Measurements from ENCODE around the gene KCNA5. TPM values are rescaled to one million over a fixed set of nuclear protein-coding genes. Genes with fewer than 3 reads are reported as not detected.
A peak's percentile ranks its signal among the peaks of the same experiment; 100 is the strongest.

Gene KCNA5
- total and polyA plus RNA-seq, 2 donors (not counting 1 experiment from before 2014, with no cell fraction given), result not detected

DNA sequence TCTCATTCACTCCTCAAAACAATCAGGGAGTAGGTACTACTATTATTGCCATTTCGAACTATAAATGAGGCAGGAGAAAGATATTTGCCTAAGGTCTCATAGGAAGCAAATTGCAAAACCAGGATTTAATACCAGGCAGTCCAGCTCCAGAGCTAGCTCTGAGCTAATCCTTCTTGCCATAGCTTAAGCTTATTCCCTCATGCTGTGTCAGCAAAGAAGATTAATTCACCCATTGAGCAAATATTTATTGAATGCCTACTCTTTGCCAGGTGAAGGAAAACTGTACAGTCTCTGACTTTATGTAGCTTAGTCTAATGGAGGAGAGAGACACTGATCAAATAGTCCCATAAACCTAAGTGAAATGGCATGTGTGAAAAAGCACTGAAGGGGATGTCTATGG lies 19.5 kb downstream of the KCNA5 start:
- no peaks in the 10 kb centered on the region for H3K36me3 ChIP-seq (ENCODE audit: control insufficient read depth, insufficient read depth, low read length)
- no peak overlapping the region for H3K4me3 ChIP-seq (replicated peaks in 1 of 4; ENCODE audit: control extremely low read depth in 1 of 4, insufficient read depth in 1 of 4, low read depth in 3 of 4, low read length in 4 of 4)
- no peaks in the 10 kb centered on the region for H3K9me3 ChIP-seq (ENCODE audit: control insufficient read depth, insufficient read depth, low read depth, low read length)
- H4K20me1 ChIP-seq (ENCODE audit: control insufficient read depth, extremely low read depth, insufficient read depth, low read length), result no peaks in the 10 kb centered on the region
- H3K79me2 ChIP-seq (ENCODE audit: control insufficient read depth, insufficient read depth, low read length), result no peaks in the 10 kb centered on the region
- H3K4me2 ChIP-seq (ENCODE audit: extremely low read depth, insufficient read depth, low read length), result no peak overlapping the region
- no peaks in the 10 kb centered on the region for H3K4me1 ChIP-seq (ENCODE audit: control insufficient read depth, extremely low read depth, insufficient read depth, low read length)
- no peak for DNase-seq (ENCODE audit: low read depth in 2 of 2)
- TF ChIP-seq, protein P1, sequence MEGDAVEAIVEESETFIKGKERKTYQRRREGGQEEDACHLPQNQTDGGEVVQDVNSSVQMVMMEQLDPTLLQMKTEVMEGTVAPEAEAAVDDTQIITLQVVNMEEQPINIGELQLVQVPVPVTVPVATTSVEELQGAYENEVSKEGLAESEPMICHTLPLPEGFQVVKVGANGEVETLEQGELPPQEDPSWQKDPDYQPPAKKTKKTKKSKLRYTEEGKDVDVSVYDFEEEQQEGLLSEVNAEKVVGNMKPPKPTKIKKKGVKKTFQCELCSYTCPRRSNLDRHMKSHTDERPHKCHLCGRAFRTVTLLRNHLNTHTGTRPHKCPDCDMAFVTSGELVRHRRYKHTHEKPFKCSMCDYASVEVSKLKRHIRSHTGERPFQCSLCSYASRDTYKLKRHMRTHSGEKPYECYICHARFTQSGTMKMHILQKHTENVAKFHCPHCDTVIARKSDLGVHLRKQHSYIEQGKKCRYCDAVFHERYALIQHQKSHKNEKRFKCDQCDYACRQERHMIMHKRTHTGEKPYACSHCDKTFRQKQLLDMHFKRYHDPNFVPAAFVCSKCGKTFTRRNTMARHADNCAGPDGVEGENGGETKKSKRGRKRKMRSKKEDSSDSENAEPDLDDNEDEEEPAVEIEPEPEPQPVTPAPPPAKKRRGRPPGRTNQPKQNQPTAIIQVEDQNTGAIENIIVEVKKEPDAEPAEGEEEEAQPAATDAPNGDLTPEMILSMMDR (conservative IDR thresholded peaks at IDR 0.05 in 1 of 2, IDR thresholded peaks at IDR 0.05 in 1 of 2; ENCODE audit: low read depth in 1 of 2, low read length in 2 of 2), result no peak
- no peak for TF ChIP-seq EZH2 (IDR thresholded peaks at IDR 0.05; ENCODE audit: low read length, missing control alignments)
- no peak overlapping the region for H2AFZ ChIP-seq (ENCODE audit: low read length)
- no peak overlapping the region for H3K9ac ChIP-seq (ENCODE audit: insufficient read depth, low read length)
- H3K27me3 ChIP-seq (ENCODE audit: control insufficient read depth, insufficient read depth, low read length), result peaks cover 17% of the 10 kb centered on the region
- no peak overlapping the region for H3K27ac ChIP-seq (ENCODE audit: insufficient read depth, low read length)

DNA sequence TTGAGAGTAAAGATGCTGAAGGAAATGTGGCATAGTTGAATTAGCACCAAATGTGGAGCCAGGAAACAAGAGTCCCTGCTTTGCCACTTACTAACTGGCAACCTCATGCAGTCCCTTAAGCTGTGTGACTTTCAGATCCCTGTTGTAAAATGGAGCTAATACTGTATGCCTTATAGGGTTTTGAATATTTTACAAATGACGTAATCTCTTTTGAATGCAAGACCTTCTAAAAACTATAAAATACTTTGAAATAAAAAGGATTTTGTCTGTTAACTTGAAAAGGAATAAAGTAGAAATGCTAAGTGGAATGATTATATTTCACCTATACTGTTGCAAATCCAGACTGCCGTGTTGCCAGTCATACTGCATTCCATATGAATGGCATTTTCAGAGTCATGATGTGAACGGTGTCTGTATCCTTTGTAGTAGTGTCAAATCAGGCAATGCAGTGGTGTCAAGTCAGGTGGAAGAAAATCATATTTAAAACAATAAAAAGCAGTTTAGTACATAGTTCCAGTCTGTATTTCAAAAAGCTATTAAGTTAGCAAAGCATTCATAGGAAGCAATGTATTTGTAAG lies 21.3 kb downstream of the KCNA5 start:
- no peak for TF ChIP-seq EZH2 (IDR thresholded peaks at IDR 0.05; ENCODE audit: low read length, missing control alignments)
- TF ChIP-seq, protein P1 (conservative IDR thresholded peaks at IDR 0.05 in 1 of 2, IDR thresholded peaks at IDR 0.05 in 1 of 2; ENCODE audit: low read depth in 1 of 2, low read length in 2 of 2), result no peak
- no peak overlapping the region for H3K4me2 ChIP-seq (ENCODE audit: extremely low read depth, insufficient read depth, low read length)
- no peak overlapping the region for H2AFZ ChIP-seq (ENCODE audit: low read length)
- H3K4me1 ChIP-seq (ENCODE audit: control insufficient read depth, extremely low read depth, insufficient read depth, low read length), result no peaks in the 10 kb centered on the region
- no peak overlapping the region for H3K27ac ChIP-seq (ENCODE audit: insufficient read depth, low read length)
- no peak overlapping the region for H3K9ac ChIP-seq (ENCODE audit: insufficient read depth, low read length)
- H3K9me3 ChIP-seq (ENCODE audit: control insufficient read depth, insufficient read depth, low read depth, low read length), result no peaks in the 10 kb centered on the region
- DNase-seq (ENCODE audit: low read depth in 2 of 2), result no peak
- no peak overlapping the region for H3K4me3 ChIP-seq (replicated peaks in 1 of 4; ENCODE audit: control extremely low read depth in 1 of 4, insufficient read depth in 1 of 4, low read depth in 3 of 4, low read length in 4 of 4)
- no peaks in the 10 kb centered on the region for H4K20me1 ChIP-seq (ENCODE audit: control insufficient read depth, extremely low read depth, insufficient read depth, low read length)
- peaks cover 15% of the 10 kb centered on the region for H3K27me3 ChIP-seq (ENCODE audit: control insufficient read depth, insufficient read depth, low read length)
- no peaks in the 10 kb centered on the region for H3K79me2 ChIP-seq (ENCODE audit: control insufficient read depth, insufficient read depth, low read length)
- no peaks in the 10 kb centered on the region for H3K36me3 ChIP-seq (ENCODE audit: control insufficient read depth, insufficient read depth, low read length)

DNA sequence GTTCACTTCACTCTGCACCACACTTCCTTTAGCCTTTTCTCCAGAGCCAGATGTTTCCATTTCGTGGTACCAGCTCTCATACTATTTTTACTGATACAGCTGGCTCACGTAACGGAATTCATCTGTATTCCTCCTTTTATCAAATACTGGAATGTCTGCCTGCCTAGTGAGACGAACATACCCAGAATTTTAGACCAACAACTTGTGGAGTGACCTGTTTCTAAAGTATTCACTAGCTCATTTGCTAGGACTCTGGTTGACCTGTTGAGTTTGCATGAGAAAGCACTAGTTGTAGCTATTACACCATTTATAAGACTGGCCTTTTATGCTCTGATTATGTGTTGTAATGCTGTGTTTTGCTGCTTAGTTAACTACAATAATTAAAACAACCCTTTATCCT lies 22.6 kb downstream of the KCNA5 start:
- peak in 1 of 2 donors; percentile 50 for DNase-seq (ENCODE audit: low read depth in 2 of 2)
- H3K4me1 ChIP-seq (ENCODE audit: control insufficient read depth, extremely low read depth, insufficient read depth, low read length), result no peaks in the 10 kb centered on the region

More for the DNA sequence above, 22.6 kb downstream of the KCNA5 start:
- Histone ChIP-seq H3K9me3 (ENCODE audit: control insufficient read depth, insufficient read depth, low read depth, low read length) (no peaks in the 10 kb centered on the region), H3K79me2 (ENCODE audit: control insufficient read depth, insufficient read depth, low read length) (no peaks in the 10 kb centered on the region), H3K27me3 (ENCODE audit: control insufficient read depth, insufficient read depth, low read length) (peaks cover 10% of the 10 kb centered on the region), H4K20me1 (ENCODE audit: control insufficient read depth, extremely low read depth, insufficient read depth, low read length) (no peaks in the 10 kb centered on the region), H2AFZ (ENCODE audit: low read length) (no peak overlapping the region), H3K36me3 (ENCODE audit: control insufficient read depth, insufficient read depth, low read length) (no peaks in the 10 kb centered on the region), H3K4me2 (ENCODE audit: extremely low read depth, insufficient read depth, low read length) (no peak overlapping the region), H3K4me3 (replicated peaks in 1 of 4; ENCODE audit: control extremely low read depth in 1 of 4, insufficient read depth in 1 of 4, low read depth in 3 of 4, low read length in 4 of 4) (no peak overlapping the region), H3K9ac (ENCODE audit: insufficient read depth, low read length) (no peak overlapping the region), H3K27ac (ENCODE audit: insufficient read depth, low read length) (no peak overlapping the region)
- TF ChIP-seq, protein P1 (conservative IDR thresholded peaks at IDR 0.05 in 1 of 2, IDR thresholded peaks at IDR 0.05 in 1 of 2; ENCODE audit: low read depth in 1 of 2, low read length in 2 of 2), result no peak
- TF ChIP-seq EZH2 (IDR thresholded peaks at IDR 0.05; ENCODE audit: low read length, missing control alignments), result no peak

Data from fibroblast of lung (primary cell).